Neuronal stem cell (in vitro differentiated cells): ENCODE measurements around the gene INAFM2. TPM values are rescaled to one million over a fixed set of nuclear protein-coding genes. Genes with fewer than 3 reads are reported as not detected.
A peak's percentile ranks its signal among the peaks of the same experiment; 100 is the strongest.

Source experiments
- DNase-seq: peaks from one replicate; pipeline ENCODE4 v3.0.0-alpha.2; 2013; ENCODE audit warnings: low spot score
- H2AFZ ChIP-seq: one replicate; pipeline ENCODE4 v1.6.1; 2013; ENCODE audit warnings: mild to moderate bottlenecking, low read length, inconsistent platforms
- H2AK5ac ChIP-seq: 2 replicates; pipeline ENCODE4 v1.6.1; 2013; ENCODE audit warnings: low read depth, mild to moderate bottlenecking, inconsistent platforms, low read length, moderate library complexity, mixed read lengths
- H2BK120ac ChIP-seq: 2 replicates; pipeline ENCODE4 v1.6.1; 2013; ENCODE audit warnings: low read depth, mild to moderate bottlenecking, inconsistent platforms, low read length, moderate library complexity, mixed read lengths
- H2BK12ac ChIP-seq: one replicate; pipeline ENCODE4 v1.6.1; 2013; ENCODE audit warnings: low read length, inconsistent platforms
- H2BK15ac ChIP-seq: 2 replicates; pipeline ENCODE4 v1.6.1; 2013; ENCODE audit warnings: mild to moderate bottlenecking, low read length, inconsistent platforms, mixed read lengths
- H2BK5ac ChIP-seq: one replicate; pipeline ENCODE4 v1.6.1; 2013; ENCODE audit warnings: inconsistent platforms, mild to moderate bottlenecking, low read length, moderate library complexity
- H3K14ac ChIP-seq: one replicate; pipeline ENCODE4 v1.6.1; 2013; ENCODE audit warnings: low read length, inconsistent platforms
- H3K18ac ChIP-seq: 2 replicates; pipeline ENCODE4 v1.6.1; 2013; ENCODE audit warnings: low read length, inconsistent platforms
- H3K23ac ChIP-seq: 2 replicates; pipeline ENCODE4 v1.6.1; 2013; ENCODE audit warnings: low read depth, mild to moderate bottlenecking, mixed read lengths, low read length, inconsistent platforms; ENCODE audit not compliant: poor library complexity
- H3K27ac ChIP-seq: replicated peaks from 3 replicates; pipeline ENCODE4 v1.5.1; 2013; ENCODE audit warnings: low read length, inconsistent platforms
- H3K27me3 ChIP-seq, 3 experiments: 2 replicates each; pipeline ENCODE4 v1.6.1; 2013; ENCODE audit warnings: low read length in 3 of 3, mild to moderate bottlenecking in 2 of 3, inconsistent platforms in 1 of 3, low read depth in 1 of 3, mixed read lengths in 1 of 3, moderate library complexity in 1 of 3; ENCODE audit not compliant: control insufficient read depth in 3 of 3, insufficient read depth in 3 of 3
- H3K36me3 ChIP-seq, 2 donors: replicated peaks in 1 of 2; 2 replicates each; pipeline ENCODE4 v1.6.1; 2013; ENCODE audit warnings: low read length in 2 of 2; ENCODE audit not compliant: control insufficient read depth in 2 of 2, insufficient read depth in 2 of 2
- H3K4ac ChIP-seq: 2 replicates; pipeline ENCODE4 v1.6.1; 2013; ENCODE audit warnings: inconsistent platforms, mild to moderate bottlenecking, low read length, moderate library complexity
- H3K4me1 ChIP-seq, 2 donors: 1 replicate in 1 of 2; 2 replicates in 1 of 2; pipeline ENCODE4 v1.6.1; 2013; ENCODE audit warnings: low read length in 2 of 2, low read depth in 1 of 2; ENCODE audit not compliant: control insufficient read depth in 2 of 2, insufficient read depth in 1 of 2
- H3K4me2 ChIP-seq: one replicate; pipeline ENCODE4 v1.6.1; 2013; ENCODE audit warnings: mild to moderate bottlenecking, low read length, inconsistent platforms; ENCODE audit not compliant: insufficient read depth, poor library complexity, severe bottlenecking
- H3K4me3 ChIP-seq, 2 donors: 2 replicates each; pipeline ENCODE4 v1.5.1; 2013; ENCODE audit warnings: low read length in 2 of 2, mild to moderate bottlenecking in 2 of 2, inconsistent platforms in 1 of 2, moderate library complexity in 1 of 2
- H3K79me1 ChIP-seq: one replicate; pipeline ENCODE4 v1.6.1; 2013; ENCODE audit warnings: low read depth, mild to moderate bottlenecking, inconsistent platforms, low read length, moderate library complexity
- H3K9ac ChIP-seq: one replicate; pipeline ENCODE4 v1.6.1; 2013; ENCODE audit warnings: mild to moderate bottlenecking, low read depth, low read length, inconsistent platforms; ENCODE audit not compliant: poor library complexity
- H3K9me3 ChIP-seq, 2 donors: replicated peaks in 1 of 2; 2 replicates each; pipeline versions ENCODE3 to v1.6.1; 2013; ENCODE audit warnings: low read length in 2 of 2, mild to moderate bottlenecking in 2 of 2, inconsistent platforms in 1 of 2, low read depth in 1 of 2, mixed read lengths in 1 of 2, moderate library complexity in 1 of 2; ENCODE audit not compliant: control insufficient read depth in 2 of 2, insufficient read depth in 1 of 2
- H4K8ac ChIP-seq: one replicate; pipeline ENCODE4 v1.6.1; 2013; ENCODE audit warnings: low read depth, mild to moderate bottlenecking, inconsistent platforms, low read length, moderate library complexity
- H4K91ac ChIP-seq: one replicate; pipeline ENCODE4 v1.6.1; 2013; ENCODE audit warnings: low read length, low read depth, mild to moderate bottlenecking, inconsistent platforms; ENCODE audit not compliant: poor library complexity
- WGBS, 2 donors: extraction: QIAGEN DNeasy Blood & Tissue Kit; methylation state at CpG; one replicate each; pipeline ENCODE4 v1.1.7; 2013; ENCODE audit warnings: missing lambda C conversion rate in 2 of 2, mixed read lengths in 1 of 2; ENCODE audit not compliant: insufficient read length in 2 of 2, insufficient replicate concordance in 1 of 2; ENCODE audit errors: extremely low coverage in 2 of 2; 5-methylcytosine and 5-hydroxymethylcytosine counted together
- polyA plus RNA-seq, 2 experiments: library from polyadenylated mRNA; stranded (reverse); fragments of 200-250 nt; gene quantifications; one replicate each; pipeline ENCODE4 v1.2.3, GENCODE V29; 2013

INAFM2 gene
- polyA plus RNA-seq (2013, experiment 1 of 2), result 12.8 TPM
- polyA plus RNA-seq (2013, experiment 2 of 2), result 13.4 TPM

DNA sequence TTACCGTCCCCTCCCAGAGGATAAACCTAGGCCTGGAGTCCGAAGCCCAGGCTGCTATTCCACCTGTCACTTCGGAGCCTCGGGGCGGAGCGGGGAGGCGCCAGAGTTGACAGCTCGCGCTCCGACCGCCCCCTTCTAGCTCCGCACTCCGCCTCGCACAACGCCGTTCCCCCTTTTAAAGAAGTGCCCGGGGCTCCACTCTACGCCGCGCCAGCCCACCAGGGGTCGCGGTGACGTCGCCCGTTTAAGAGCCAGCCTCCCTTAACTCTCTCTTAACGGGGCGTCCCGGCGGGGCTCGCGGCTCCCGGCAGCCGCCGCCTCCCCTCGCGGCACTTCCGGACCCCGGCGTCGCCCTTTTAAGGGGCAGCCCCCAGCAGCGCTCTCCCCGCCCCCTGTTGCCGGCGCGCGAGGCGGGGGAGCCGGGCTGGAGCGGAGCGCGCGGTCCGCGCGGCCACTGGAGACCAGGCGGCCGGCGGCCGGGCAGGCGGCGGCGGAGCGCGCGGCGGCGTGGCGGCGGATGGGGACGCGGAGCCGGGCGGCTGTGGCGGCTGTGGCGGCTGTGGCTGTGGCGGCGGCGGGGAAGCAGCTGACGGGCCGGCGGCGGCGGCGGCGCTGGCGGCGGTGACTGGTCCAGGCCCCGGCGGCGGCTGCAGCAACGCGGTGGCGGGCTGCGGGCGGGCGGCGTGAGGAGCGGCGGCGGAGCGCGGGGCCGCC lies at the start of gene INAFM2:
Gene INAFM2 (plus strand): TSS at position 454 of the 714 bp plus-strand sequence. CDS start 364 bp downstream, outside the sequence.
- H2BK5ac ChIP-seq, result no peak within 1 kb of the TSS
- no peak within 1 kb of the TSS for H4K8ac ChIP-seq
- H3K9ac ChIP-seq, result peak within 1 kb of the TSS; percentile 83
- H2BK12ac ChIP-seq, result no peak within 1 kb of the TSS
- H2AFZ ChIP-seq, result peak within 1 kb of the TSS; percentile 82
- DNase-seq, result peak; percentile 96
- no peaks in the 10 kb centered on the region for H3K79me1 ChIP-seq
- peaks cover 0 to 6% of the 10 kb centered on the region in 2 donors for H3K36me3 ChIP-seq
- H2BK120ac ChIP-seq, result no peak within 1 kb of the TSS
- H3K27ac ChIP-seq, result no peak within 1 kb of the TSS
- H3K4ac ChIP-seq, result no peak within 1 kb of the TSS
- H4K91ac ChIP-seq, result no peak within 1 kb of the TSS
- peak within 1 kb of the TSS; percentile 93 for H3K4me2 ChIP-seq
- no peaks in the 10 kb centered on the region for H3K9me3 ChIP-seq
- H3K4me1 ChIP-seq, result peaks cover 27 to 47% of the 10 kb centered on the region in 2 donors
- H3K14ac ChIP-seq, result no peak within 1 kb of the TSS
- H3K23ac ChIP-seq, result peak within 1 kb of the TSS; percentile 26
- peaks cover 4 to 22% (median 4%) of the 10 kb centered on the region in 3 experiments for H3K27me3 ChIP-seq
- WGBS, 2 donors, result no CpG with 5 or more reads among the region's 103 CpGs
- no peak within 1 kb of the TSS for H2AK5ac ChIP-seq
- H3K4me3 ChIP-seq, result peak within 1 kb of the TSS; percentile 65 to 88
- peak within 1 kb of the TSS; percentile 65 for H3K18ac ChIP-seq
- H2BK15ac ChIP-seq, result no peak within 1 kb of the TSS

DNA sequence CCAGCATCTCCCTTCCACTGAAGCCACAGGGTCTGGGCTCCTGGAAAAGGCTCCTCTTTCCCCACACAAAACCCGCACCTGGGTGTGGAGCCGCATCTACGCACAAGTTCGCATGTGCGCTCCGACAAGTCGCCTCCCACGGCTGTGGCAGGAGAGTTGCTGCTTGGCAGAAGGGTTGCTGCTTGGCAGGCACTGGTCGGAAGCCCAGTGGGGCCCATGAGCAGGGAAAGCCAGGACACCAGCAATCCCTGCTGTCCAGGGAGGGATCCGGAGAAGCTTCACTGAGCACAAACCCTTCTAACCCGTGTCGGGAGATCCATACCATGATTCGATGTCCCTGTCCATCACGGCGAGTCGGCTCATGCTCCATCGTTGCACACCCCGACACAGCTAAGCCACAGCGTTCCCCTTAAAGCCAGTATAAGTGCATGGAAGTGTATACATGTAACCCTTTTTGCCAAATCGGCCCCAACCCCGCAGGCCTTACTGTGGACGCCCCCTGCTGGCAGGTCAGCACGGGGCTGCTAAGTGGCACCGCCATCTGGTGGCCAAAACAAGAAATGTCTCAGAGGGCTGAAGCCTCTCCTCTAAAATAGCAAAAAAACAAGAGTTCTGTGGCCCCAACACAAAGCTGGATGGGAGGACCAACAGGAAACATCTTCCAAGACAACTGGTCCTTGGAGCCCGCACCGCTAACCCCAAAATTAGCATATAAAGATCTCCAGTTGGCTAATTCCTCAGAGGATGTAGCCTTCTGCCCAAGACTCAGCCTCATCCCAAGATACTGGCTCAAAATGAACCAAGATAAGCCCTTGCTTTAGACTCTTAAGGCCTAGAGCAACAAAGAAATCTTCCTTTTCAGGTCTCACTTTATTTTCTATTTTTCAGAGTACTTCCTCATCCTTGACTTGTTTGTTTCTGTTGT lies 48.9 kb upstream of the INAFM2 start:
- H3K27me3 ChIP-seq, result peaks cover 0 to 13% (median 0%) of the 10 kb centered on the region in 3 experiments
- H3K18ac ChIP-seq, result no peak overlapping the region
- peaks cover 1% of the 10 kb centered on the region for H3K79me1 ChIP-seq
- H3K4me3 ChIP-seq, result no peak overlapping the region
- no peak overlapping the region for H4K8ac ChIP-seq
- peak overlapping the region; percentile 12 for H3K23ac ChIP-seq
- WGBS, 2 donors, result no CpG with 5 or more reads among the region's 26 CpGs
- no peak overlapping the region for H3K4me2 ChIP-seq
- no peak overlapping the region for H2BK5ac ChIP-seq
- H3K36me3 ChIP-seq, result no peaks in the 10 kb centered on the region
- peak overlapping the region; percentile 67 for H2AK5ac ChIP-seq
- peaks cover 2 to 26% of the 10 kb centered on the region in 2 donors for H3K4me1 ChIP-seq
- H2BK120ac ChIP-seq, result no peak overlapping the region
- H2BK12ac ChIP-seq, result no peak overlapping the region
- no peak overlapping the region for H3K4ac ChIP-seq
- H2AFZ ChIP-seq, result peak overlapping the region; percentile 9
- H3K27ac ChIP-seq, result no peak overlapping the region
- no peak overlapping the region for H3K9ac ChIP-seq
- H4K91ac ChIP-seq, result no peak overlapping the region
- no peak overlapping the region for H2BK15ac ChIP-seq
- H3K14ac ChIP-seq, result no peak overlapping the region
- peak; percentile 81 for DNase-seq
- peaks cover 0 to 3% of the 10 kb centered on the region in 2 donors for H3K9me3 ChIP-seq

DNA sequence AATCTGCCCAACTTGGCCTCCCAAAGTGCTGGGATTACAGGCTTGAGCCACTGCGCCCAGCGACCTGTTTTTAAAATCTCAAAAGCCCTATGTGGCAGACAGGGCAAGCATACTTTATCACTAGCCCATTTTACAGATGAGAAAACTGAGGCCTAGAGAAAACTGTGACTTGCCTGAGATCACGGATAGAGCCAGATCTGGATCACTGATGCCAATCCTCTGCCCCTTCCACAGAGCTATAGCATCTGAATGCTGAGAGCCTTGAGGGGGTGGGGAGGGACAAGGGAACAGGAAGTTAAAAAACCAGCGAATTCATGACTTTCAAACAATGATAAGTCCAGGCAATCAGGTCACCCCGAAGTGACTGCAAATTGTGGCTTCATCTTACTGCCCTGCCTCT lies 48.0 kb upstream of the INAFM2 start:
- H3K4ac ChIP-seq, result no peak overlapping the region
- H2AFZ ChIP-seq, result no peak overlapping the region
- peak overlapping the region; percentile 44 for H2AK5ac ChIP-seq
- H3K36me3 ChIP-seq, result no peaks in the 10 kb centered on the region
- H3K4me1 ChIP-seq, result peaks cover 4 to 27% of the 10 kb centered on the region in 2 donors
- no peak overlapping the region for H4K8ac ChIP-seq
- no peak overlapping the region for H4K91ac ChIP-seq
- no peak overlapping the region for H2BK12ac ChIP-seq
- no peak overlapping the region for H3K4me3 ChIP-seq
- H3K23ac ChIP-seq, result no peak overlapping the region
- no peak overlapping the region for H2BK5ac ChIP-seq
- no CpG with 5 or more reads among the region's 5 CpGs for WGBS, 2 donors
- H3K14ac ChIP-seq, result no peak overlapping the region
- H2BK120ac ChIP-seq, result no peak overlapping the region
- peaks cover 1% of the 10 kb centered on the region for H3K79me1 ChIP-seq
- H3K18ac ChIP-seq, result no peak overlapping the region
- H3K27me3 ChIP-seq, result peaks cover 0 to 22% (median 7%) of the 10 kb centered on the region in 3 experiments
- H3K9me3 ChIP-seq, result peaks cover 0 to 2% of the 10 kb centered on the region in 2 donors
- H3K4me2 ChIP-seq, result no peak overlapping the region
- no peak overlapping the region for H2BK15ac ChIP-seq
- no peak for DNase-seq
- no peak overlapping the region for H3K27ac ChIP-seq
- no peak overlapping the region for H3K9ac ChIP-seq
